Activated CD4-positive, CD25-positive, alpha-beta regulatory T cell (primary cell): ENCODE results near the gene MAN1B1.
A peak's percentile ranks its signal among the peaks of the same experiment; 100 is the strongest.

Experiments
- DNase-seq, 4 experiments: peaks; one replicate each; lab custom pipeline; 2025; lab: John Stamatoyannopoulos, UW

Gene MAN1B1

GRCh38 chr9:137145731-137146526 lies 59.1 kb downstream of the MAN1B1 start:
- no peak for DNase-seq

DNA sequence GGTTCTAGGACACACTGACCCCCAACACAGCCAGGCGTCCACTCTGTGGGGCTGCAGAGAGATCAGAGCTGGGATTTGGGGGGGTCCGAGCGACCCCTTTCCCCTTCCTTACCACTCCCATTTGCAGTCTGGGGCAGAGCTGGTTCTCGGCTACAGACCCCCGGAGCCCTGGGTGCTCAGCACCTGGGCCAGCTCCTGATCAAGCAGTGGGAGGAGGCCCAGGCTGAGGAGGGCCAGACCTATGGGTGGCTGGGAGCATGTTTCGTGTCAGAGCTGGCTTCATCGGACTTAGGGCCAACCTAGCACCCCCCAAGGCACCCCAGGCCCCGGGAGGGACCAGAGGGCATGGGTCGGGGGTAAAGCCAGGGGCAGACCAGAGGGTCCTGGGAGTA lies 59.7 kb downstream of the MAN1B1 start:
- DNase-seq = no peak

- DNase-seq = no peak
Observed at GRCh38 chr9:137147091-137147792, 60.5 kb downstream of the MAN1B1 start.

- no peak for DNase-seq
Observed at GRCh38 chr9:137147793-137148160, 61.0 kb downstream of the MAN1B1 start.

- DNase-seq = no peak
Observed at GRCh38 chr9:137148242-137148641, 61.5 kb downstream of the MAN1B1 start.

- DNase-seq = no peak
Observed at GRCh38 chr9:137148661-137149060, 61.9 kb downstream of the MAN1B1 start.

DNA sequence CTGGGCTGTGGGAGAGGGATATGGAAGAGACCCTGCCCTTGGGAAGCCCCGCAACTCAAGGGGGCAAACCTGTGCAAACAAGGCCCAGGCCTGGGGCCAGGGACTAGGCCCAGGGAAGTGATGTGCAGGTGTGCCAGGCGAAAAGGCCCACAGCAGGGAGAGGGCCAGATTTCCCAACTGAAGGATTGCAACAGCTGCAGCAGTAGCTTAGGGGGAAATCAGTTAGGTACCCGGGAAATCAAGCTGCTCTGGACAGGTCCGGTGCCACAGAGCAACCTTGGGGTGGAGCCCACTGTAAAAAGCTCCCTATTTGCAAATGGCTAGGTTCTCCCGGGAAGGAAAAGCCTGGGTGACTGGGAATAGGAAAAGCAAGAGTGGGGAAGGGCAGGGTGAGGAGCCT lies 62.6 kb downstream of the MAN1B1 start:
- no peak for DNase-seq

DNA sequence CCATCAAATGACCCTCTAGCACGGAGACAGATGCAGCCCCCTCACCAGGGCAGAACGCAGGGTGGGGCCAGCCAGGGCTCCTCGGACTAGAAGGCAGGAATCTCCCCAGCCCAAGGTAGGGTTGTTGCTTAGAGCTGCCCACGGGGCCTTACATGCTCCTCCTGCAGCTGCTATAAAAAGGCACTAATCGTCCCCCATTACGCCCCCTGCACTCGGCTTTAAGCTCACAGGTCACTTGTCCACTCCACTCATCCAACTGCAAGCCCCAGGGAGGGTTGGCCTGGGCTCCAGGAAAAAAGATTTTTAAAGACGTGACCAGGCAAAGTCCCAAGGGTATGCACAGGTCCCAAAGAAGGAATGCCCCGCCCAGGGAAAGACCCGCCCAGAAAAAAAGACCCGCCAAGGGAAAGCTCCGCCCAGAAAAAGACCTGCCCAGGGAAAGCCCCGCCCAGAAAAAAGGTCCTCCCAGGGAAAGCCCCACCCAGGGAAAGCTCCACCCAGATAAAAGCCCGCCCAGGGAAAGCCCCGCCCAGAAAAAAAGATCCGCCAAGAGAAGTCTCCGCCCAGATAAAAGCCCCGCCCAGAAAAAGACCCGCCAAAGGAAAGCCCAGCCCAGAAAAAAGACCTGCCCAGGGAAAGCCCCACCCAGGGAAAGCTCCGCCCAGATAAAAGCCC lies 63.3 kb downstream of the MAN1B1 start:
- DNase-seq = no peak

DNA sequence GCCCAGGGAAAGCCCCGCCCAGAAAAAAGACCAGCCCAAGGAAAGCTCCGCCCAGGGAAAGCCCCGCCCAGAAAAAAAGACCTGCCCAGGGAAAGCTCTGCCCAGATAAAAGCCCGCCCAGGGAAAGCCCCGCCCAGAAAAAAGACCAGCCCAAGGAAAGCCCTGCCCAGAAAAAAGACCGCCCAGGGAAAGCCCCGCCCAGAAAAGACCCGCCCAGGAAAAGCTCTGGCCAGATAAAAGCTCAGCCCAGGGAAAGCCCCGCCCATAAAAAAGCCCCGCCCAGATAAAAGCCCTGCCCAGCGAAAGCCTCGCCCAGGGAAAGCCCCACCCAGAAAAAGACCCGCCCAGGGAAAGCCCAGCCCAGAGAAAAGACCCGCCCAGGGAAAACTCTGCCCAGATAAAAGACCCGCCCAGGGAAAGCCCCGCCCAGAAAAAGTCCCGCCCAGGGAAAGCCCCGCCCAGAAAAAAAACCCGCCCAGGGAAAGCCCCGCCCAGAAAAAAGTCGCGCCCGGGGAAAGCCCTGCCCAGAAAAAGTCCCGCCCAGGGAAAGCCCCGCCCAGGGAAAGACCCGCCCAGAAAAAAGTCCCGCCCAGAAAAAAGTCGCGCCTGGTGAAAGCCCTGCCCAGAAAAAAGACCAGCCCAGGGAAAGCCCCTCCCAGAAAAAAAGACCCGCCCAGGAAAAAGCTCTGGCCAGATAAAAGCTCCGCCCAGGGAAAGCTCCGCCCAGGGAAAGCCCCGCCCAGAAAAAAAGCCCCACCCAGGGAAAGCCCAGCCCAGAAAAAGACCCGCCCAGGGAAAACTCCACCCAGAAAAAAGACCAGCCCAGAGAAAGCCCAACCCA lies 64.1 kb downstream of the MAN1B1 start:
- DNase-seq = peak in 1 of 4 experiments; percentile 69

GRCh38 chr9:137152844-137153405 lies 66.1 kb downstream of the MAN1B1 start:
- DNase-seq = no peak

DNA sequence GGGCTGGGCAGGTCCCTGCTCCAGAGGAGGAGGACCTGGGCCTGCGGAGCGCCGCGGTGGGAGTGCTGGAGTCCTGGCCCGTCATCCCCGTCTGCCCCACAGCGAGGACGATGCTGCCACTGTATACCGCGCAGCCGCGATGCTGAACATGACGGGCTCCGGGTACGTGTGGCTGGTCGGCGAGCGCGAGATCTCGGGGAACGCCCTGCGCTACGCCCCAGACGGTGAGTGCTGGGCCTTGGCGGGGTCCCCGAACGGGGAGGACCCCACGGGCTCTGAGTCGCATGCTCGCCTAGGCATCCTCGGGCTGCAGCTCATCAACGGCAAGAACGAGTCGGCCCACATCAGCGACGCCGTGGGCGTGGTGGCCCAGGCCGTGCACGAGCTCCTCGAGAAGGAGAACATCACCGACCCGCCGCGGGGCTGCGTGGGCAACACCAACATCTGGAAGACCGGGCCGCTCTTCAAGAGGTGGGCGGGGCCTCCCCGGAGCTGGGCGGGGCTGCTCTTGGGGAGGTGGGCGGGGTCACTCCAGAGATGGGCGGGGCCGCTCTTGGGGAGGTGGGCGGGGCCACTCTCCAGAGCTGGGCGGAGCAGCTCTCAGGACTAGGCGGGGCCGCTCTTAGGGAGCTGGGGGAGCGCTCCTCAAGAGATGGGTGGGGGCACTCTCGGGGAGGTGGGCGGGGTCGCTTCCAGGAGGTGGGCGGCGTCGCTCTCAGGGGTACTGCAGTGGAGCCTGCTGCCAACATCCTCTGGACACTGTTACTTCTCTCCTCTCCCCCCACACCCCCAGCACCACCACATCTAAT lies 70.0 kb downstream of the MAN1B1 start:
- DNase-seq = peak in 3 of 4 experiments; percentile 29 to 47 (median 29)

DNA sequence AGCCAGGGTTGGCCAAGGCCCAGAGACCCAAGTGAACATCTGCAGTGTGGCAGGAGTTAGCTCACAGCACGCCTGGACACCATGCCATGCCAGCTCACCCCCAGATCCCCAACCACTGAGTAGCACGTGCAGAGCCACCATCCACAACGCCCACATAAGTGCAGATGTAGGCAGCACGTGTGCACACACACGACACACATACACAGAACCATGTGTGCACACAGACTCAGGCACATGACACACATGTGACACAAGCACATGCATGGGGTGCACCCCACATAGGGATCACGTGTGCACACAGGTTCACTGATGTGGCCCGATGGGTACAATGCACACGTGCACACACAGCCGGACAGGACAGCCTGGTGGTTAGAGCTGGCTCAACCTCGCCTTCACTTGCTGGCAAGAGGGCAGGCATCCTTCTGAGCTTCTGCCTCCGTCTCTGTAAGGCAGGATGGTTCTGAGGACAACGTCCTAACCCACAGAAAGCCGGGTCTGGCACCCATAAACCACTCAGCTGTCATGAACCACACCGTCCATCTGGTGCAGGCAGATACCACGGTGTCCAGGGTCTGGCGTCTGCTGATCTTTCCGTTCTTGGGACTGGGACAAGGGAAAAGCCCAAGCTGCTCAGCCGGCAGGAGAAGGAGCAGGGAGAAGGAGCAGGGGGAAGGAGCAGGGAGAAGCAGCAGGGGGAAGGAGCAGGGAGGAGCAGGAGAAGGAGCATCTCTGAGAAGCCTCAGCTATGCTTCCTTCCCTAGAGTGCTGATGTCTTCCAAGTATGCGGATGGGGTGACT lies 71.0 kb downstream of the MAN1B1 start:
- DNase-seq = no peak

- no peak for DNase-seq
Observed at GRCh38 chr9:137158625-137159024, 71.8 kb downstream of the MAN1B1 start.
